A673 (cell line): Measurements from ENCODE around the gene DSCAML1. TPM values are rescaled to one million over a fixed set of nuclear protein-coding genes. Genes with fewer than 3 reads are reported as not detected.

Experiments
- BruUV-seq: library from RNA; stranded (reverse); fragments of 400-500 nt; replicated peaks from 2 replicates; lab custom pipeline; 2021; lab: Mats Ljungman, UMichigan
- CTCF ChIA-PET: fragments of 300-600 bp; sonication (Branson Sonifier 250); formaldehyde crosslinking; loops from one replicate; lab custom pipeline; 2022; ENCODE audit warnings: antibody characterized with exemption; lab: Charles Lee
- POLR2A ChIA-PET: fragments of 300-600 bp; sonication (Branson Sonifier 250); formaldehyde crosslinking; loops from one replicate; lab custom pipeline; 2022; ENCODE audit warnings: antibody characterized with exemption; ENCODE audit not compliant: low non-redundant PET; lab: Charles Lee
- DNase-seq: peaks from one replicate; pipeline ENCODE4 v3.0.0-alpha.2; 2015; ENCODE audit warnings: low spot score
- H3K27ac ChIP-seq: fragments of 200-600 bp; sonication (generic); 2 replicates; pipeline ENCODE4 v1.5.1; 2016; ENCODE audit warnings: mixed run types, low read depth, mild to moderate bottlenecking, mixed read lengths, antibody characterized with exemption, low read length; ENCODE audit not compliant: poor library complexity, severe bottlenecking
- H3K27me3 ChIP-seq: fragments of 200-600 bp; sonication (generic); replicated peaks from 2 replicates; pipeline ENCODE4 v1.6.1; 2017; ENCODE audit warnings: mixed run types, low read depth, mild to moderate bottlenecking, mixed read lengths, antibody characterized with exemption, low read length; ENCODE audit not compliant: insufficient read depth, poor library complexity
- H3K36me3 ChIP-seq: fragments of 200-600 bp; sonication (generic); 2 replicates; pipeline ENCODE4 v1.6.1; 2016; ENCODE audit warnings: mixed run types, mild to moderate bottlenecking, mixed read lengths, antibody characterized with exemption, low read length; ENCODE audit not compliant: insufficient read depth, poor library complexity, severe bottlenecking
- H3K4me1 ChIP-seq: fragments of 200-600 bp; sonication (generic); 2 replicates; pipeline ENCODE4 v1.6.1; 2017; ENCODE audit warnings: mixed run types, mild to moderate bottlenecking, mixed read lengths, antibody characterized with exemption, low read length; ENCODE audit not compliant: insufficient read depth, poor library complexity, severe bottlenecking
- H3K4me3 ChIP-seq: fragments of 200-600 bp; sonication (generic); 2 replicates; pipeline ENCODE4 v1.5.1; 2016; ENCODE audit warnings: low read depth, mixed run types, mild to moderate bottlenecking, mixed read lengths, low read length; ENCODE audit not compliant: poor library complexity, severe bottlenecking
- H3K9me3 ChIP-seq: fragments of 200-600 bp; sonication (generic); 2 replicates; pipeline ENCODE4 v1.6.1; 2016; ENCODE audit warnings: mixed run types, low read depth, mild to moderate bottlenecking, mixed read lengths, antibody characterized with exemption, low read length; ENCODE audit not compliant: poor library complexity, severe bottlenecking
- CTCF ChIP-seq: fragments of 300-800, 200-600 bp; sonication (generic); conservative IDR thresholded peaks from 2 replicates; pipeline ENCODE4 v1.5.1; 2017; ENCODE audit warnings: low read depth, mild to moderate bottlenecking, antibody characterized with exemption, low read length, moderate library complexity, mixed read lengths
- EZH2 ChIP-seq: fragments of 200-600 bp; sonication (generic); IDR thresholded peaks from 2 replicates; pipeline ENCODE4 v1.6.1; 2017; ENCODE audit warnings: borderline replicate concordance, low read depth, mild to moderate bottlenecking, mixed read lengths, antibody characterized with exemption, low read length; ENCODE audit not compliant: poor library complexity, severe bottlenecking
- intact Hi-C: fragments of 100-400 bp; cut with micrococcal nuclease; formaldehyde crosslinking; loops from one replicate; pipeline ENCODE4 v1.10.0; 2022; ENCODE audit not compliant: unreplicated experiment
- total RNA-seq: library from RNA; stranded (reverse); gene quantifications from 2 replicates; pipeline ENCODE4 v1.2.3, GENCODE V29; 2021

The DSCAML1 gene
- total RNA-seq, 1 experiment from 2014 or later = not detected

- TF ChIP-seq CTCF (no peak), EZH2 (no peak)
- peaks cover 5% of the 10 kb centered on the region for H3K9me3 ChIP-seq
- no peak overlapping the region for H3K27ac ChIP-seq
- no peak for DNase-seq
- H3K27me3 ChIP-seq = peaks cover 16% of the 10 kb centered on the region
- no TSS peak for BruUV-seq
- H3K4me3 ChIP-seq = no peak overlapping the region
- CTCF ChIA-PET = interaction anchor here (1.6 kb wide), 1 partner anchor 194 kb away, joined by 12 read pairs; no protein-coding TSS in a partner anchor
- POLR2A ChIA-PET = no interaction called here
- no peaks in the 10 kb centered on the region for H3K4me1 ChIP-seq
- H3K36me3 ChIP-seq = no peaks in the 10 kb centered on the region
- intact Hi-C loops = no loop called here
These were observed 176.4 kb downstream of the DSCAML1 start for GRCh38 chr11:117620659-117621058.

GRCh38 chr11:117620086-117620485 is 176.9 kb downstream of the DSCAML1 start:
- ChIA-PET POLR2A (no interaction called here), CTCF (no interaction called here)
- Histone ChIP-seq H3K4me3 (no peak overlapping the region), H3K27me3 (peaks cover 17% of the 10 kb centered on the region), H3K4me1 (no peaks in the 10 kb centered on the region), H3K36me3 (no peaks in the 10 kb centered on the region), H3K27ac (no peak overlapping the region), H3K9me3 (peaks cover 5% of the 10 kb centered on the region)
- DNase-seq = no peak
- intact Hi-C loops = no loop called here
- no TSS peak for BruUV-seq
- TF ChIP-seq EZH2 (no peak), CTCF (no peak)

GRCh38 chr11:117619661-117620060 is 177.4 kb downstream of the DSCAML1 start:
- no peak overlapping the region for H3K4me3 ChIP-seq
- DNase-seq = no peak
- H3K27me3 ChIP-seq = peaks cover 17% of the 10 kb centered on the region
- CTCF ChIA-PET = no interaction called here
- no peak overlapping the region for H3K27ac ChIP-seq
- BruUV-seq = no TSS peak
- H3K4me1 ChIP-seq = no peaks in the 10 kb centered on the region
- POLR2A ChIA-PET = no interaction called here
- no peak for TF ChIP-seq EZH2
- peaks cover 5% of the 10 kb centered on the region for H3K9me3 ChIP-seq
- H3K36me3 ChIP-seq = no peaks in the 10 kb centered on the region
- intact Hi-C loops = no loop called here

GRCh38 chr11:117618982-117619355 is 178.0 kb downstream of the DSCAML1 start:
- H3K27me3 ChIP-seq = peaks cover 17% of the 10 kb centered on the region
- TF ChIP-seq CTCF = no peak
- TF ChIP-seq EZH2 = no peak
- no peak overlapping the region for H3K4me3 ChIP-seq
- no peak overlapping the region for H3K27ac ChIP-seq
- BruUV-seq = no TSS peak
- no peaks in the 10 kb centered on the region for H3K4me1 ChIP-seq
- DNase-seq = no peak
- intact Hi-C loops = no loop called here
- H3K36me3 ChIP-seq = no peaks in the 10 kb centered on the region
- CTCF ChIA-PET = no interaction called here
- H3K9me3 ChIP-seq = peaks cover 5% of the 10 kb centered on the region
- POLR2A ChIA-PET = no interaction called here
